Right lobe of liver (tissue), 4 donors: ENCODE results near the gene ZIC5.
"Not testable (repeated sequence)": the region's sequence is repeated elsewhere in the genome, so short reads cannot be mapped to it uniquely, and the experiment has no call there.

Experiments
- POLR2A ChIP-seq: fragments of 450-650 bp; IDR thresholded peaks from one replicate; pipeline ENCODE4 v1.6.1; 2017; ENCODE audit warnings: antibody characterized with exemption, mild to moderate bottlenecking
- TF ChIP-seq, protein P1 (sequence below), 4 donors: fragments of 200-600 bp in 3 of 4; fragments of 450-650 bp in 1 of 4; IDR thresholded peaks; one replicate each; pipeline versions ENCODE4 v1.5.1 to v1.8.0; 2016 to 2022; ENCODE audit warnings: antibody characterized with exemption in 4 of 4, mild to moderate bottlenecking in 2 of 4
- donor health status: DM: no; HTN: no; CAD: no.
- donor health status: DM: no; HTN: no; CAD: no.
- donor health status: DM: no; HTN: yes; CAD: no.

DNA sequence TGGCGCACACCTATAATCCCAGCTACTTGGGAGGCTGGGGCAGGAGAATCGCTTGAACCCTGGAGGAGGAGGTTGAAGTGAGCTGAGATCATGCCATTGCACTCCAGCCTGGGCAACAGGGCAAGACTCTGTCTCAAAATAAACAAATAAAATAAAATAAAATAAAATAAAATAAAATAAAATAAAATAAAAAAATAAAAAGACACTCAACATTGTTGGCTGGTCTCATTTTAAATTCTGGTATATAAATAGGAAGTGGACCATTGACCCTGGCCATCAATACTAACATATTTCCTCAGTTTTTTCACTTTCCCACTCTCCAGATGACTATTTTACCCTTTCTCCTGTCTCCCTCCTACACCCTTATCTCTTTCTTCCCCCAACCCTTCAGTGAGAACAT is 26.1 kb downstream of the ZIC5 start:
- TF ChIP-seq, protein P1, sequence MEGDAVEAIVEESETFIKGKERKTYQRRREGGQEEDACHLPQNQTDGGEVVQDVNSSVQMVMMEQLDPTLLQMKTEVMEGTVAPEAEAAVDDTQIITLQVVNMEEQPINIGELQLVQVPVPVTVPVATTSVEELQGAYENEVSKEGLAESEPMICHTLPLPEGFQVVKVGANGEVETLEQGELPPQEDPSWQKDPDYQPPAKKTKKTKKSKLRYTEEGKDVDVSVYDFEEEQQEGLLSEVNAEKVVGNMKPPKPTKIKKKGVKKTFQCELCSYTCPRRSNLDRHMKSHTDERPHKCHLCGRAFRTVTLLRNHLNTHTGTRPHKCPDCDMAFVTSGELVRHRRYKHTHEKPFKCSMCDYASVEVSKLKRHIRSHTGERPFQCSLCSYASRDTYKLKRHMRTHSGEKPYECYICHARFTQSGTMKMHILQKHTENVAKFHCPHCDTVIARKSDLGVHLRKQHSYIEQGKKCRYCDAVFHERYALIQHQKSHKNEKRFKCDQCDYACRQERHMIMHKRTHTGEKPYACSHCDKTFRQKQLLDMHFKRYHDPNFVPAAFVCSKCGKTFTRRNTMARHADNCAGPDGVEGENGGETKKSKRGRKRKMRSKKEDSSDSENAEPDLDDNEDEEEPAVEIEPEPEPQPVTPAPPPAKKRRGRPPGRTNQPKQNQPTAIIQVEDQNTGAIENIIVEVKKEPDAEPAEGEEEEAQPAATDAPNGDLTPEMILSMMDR (IDR thresholded peaks at IDR 0.05): not testable (repeated sequence)
- TF ChIP-seq POLR2A: not testable (repeated sequence)
